Pancreas (tissue), 10 donors: ENCODE measurements around the gene ZNF668. TPM values are rescaled to one million over a fixed set of nuclear protein-coding genes. Genes with fewer than 3 reads are reported as not detected.

Source experiments
- ATAC-seq, 4 donors: fragments of 200-7000 bp; cut with Tn5 transposase; one replicate each; pipeline versions ENCODE4 v1.8.0 to v1.9.1; 2020; ENCODE audit warnings: mild to moderate bottlenecking in 4 of 4, moderate library complexity in 4 of 4
- DNase-seq, 6 donors: peaks; one replicate each; pipeline ENCODE4 v3.0.0-alpha.2; 2020
- FAIRE-seq: peaks from 2 replicates; lab custom pipeline; 2012; peaks lifted over from hg19 to GRCh38; lab: Jason Lieb, UNC
- H3K27ac ChIP-seq, 4 donors: fragments of 200-600 bp; sonication (generic); 1 replicate in 3 of 4; 2 replicates in 1 of 4; pipeline versions ENCODE4 v1.5.0 to v1.8.0; 2020
- H3K27me3 ChIP-seq, 4 donors: fragments of 200-600 bp; one replicate each; pipeline ENCODE4 v1.8.0; 2021
- H3K36me3 ChIP-seq, 3 donors: fragments of 200-600 bp; sonication (generic) in 1 of 3; one replicate each; pipeline versions ENCODE4 v1.5.0 to v1.8.0; 2020 to 2021
- H3K4me1 ChIP-seq, 3 donors: fragments of 200-600 bp; one replicate each; pipeline ENCODE4 v1.8.0; 2021
- H3K4me3 ChIP-seq, 4 donors: fragments of 200-600 bp; sonication (generic) in 2 of 4; one replicate each; pipeline versions ENCODE4 v1.5.0 to v1.8.0; 2020 to 2021
- H3K9me3 ChIP-seq, 4 donors: fragments of 200-600 bp; one replicate each; pipeline ENCODE4 v1.8.0; 2021
- WGBS, 2 donors: extraction: QIAGEN DNeasy Blood & Tissue Kit; methylation state at CpG; one replicate each; pipeline ENCODE4 v1.1.7; 2013; 5-methylcytosine and 5-hydroxymethylcytosine counted together
- intact Hi-C, 3 donors: fragments of 100-400 bp; cut with DNase I; formaldehyde crosslinking; loops; one replicate each; pipeline versions ENCODE4 v1.11.1 to v1.14.2; 2022
- polyA plus RNA-seq, 2 donors: library from polyadenylated mRNA; stranded (reverse); fragments of 200-250 nt; gene quantifications; one replicate each; pipeline ENCODE4 v1.2.3, GENCODE V29; 2013
- total RNA-seq, 6 donors: library from RNA; stranded (reverse); fragmentation: NEBNext Ultra II Directional in 4 of 6; extraction: Animal tissue kit (Norgen Biotek cat#: 25700) in 4 of 6; gene quantifications; one replicate each; pipeline versions ENCODE4 v1.2.1 to v1.2.4, GENCODE V29; 2021 to 2023
- TF ChIP-seq, protein P1 (sequence below), 4 donors: fragments of 200-600 bp; sonication (generic) in 3 of 4; IDR thresholded peaks; one replicate each; pipeline versions ENCODE4 v1.5.0 to v1.8.0; 2021; ENCODE audit warnings: antibody characterized with exemption in 4 of 4
- donor health status: healthy with polysubstance abuse.
- donor health status: DM: no; HTN: no; CAD: no; lungs with moderate emphysema.
- donor health status: DM: no; HTN: no; CAD: no.
- donor health status: control.
- donor health status: control.
- donor health status: Bipolar disorder and iron deficiency.
- donor health status: DM: yes; HTN: yes; CAD: no.
- donor health status: DM: no; HTN: no; CAD: no.
- donor health status: DM: no; HTN: no; CAD: no.
- donor health status: DM: yes; HTN: yes; CAD: no.

ZNF668 gene
- total and polyA plus RNA-seq, 8 donors, result 1.5 to 6.4 (median 3.6) TPM

DNA sequence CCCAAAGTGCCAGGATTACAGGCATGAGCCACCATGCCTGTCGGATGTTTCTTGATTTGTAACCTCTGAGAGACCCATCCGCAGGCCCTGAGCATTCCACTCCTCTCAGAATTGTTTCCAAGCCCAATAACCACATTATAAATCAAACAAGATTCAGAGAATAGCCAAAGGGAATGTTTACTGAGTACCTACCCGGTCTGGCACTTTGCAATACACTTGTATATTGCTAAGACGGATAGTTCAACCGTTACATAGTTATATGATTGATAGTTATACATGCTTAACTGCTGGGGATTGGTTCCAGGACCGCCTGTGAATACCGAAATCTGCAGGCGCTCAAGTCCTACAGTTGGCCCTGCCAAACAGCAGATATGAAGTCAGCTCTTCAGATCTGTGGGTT is 40.4 kb upstream of the ZNF668 start:
- ATAC-seq (no peak), DNase-seq (no peak), FAIRE-seq (no peak)
- H3K36me3 ChIP-seq, result peaks cover 0 to 30% (median 0%) of the 10 kb centered on the region in 3 donors
- no peaks in the 10 kb centered on the region for H3K27me3 ChIP-seq
- H3K9me3 ChIP-seq, result no peaks in the 10 kb centered on the region
- 77 to 81% methylated on average over 8 of the region's 8 CpGs for WGBS, 2 donors
- H3K27ac ChIP-seq, result peak overlapping the region in 2 of 4 donors; percentile 65 to 71
- peaks cover 20 to 37% (median 33%) of the 10 kb centered on the region in 3 donors for H3K4me1 ChIP-seq
- H3K4me3 ChIP-seq, result no peak overlapping the region
- TF ChIP-seq, protein P1, sequence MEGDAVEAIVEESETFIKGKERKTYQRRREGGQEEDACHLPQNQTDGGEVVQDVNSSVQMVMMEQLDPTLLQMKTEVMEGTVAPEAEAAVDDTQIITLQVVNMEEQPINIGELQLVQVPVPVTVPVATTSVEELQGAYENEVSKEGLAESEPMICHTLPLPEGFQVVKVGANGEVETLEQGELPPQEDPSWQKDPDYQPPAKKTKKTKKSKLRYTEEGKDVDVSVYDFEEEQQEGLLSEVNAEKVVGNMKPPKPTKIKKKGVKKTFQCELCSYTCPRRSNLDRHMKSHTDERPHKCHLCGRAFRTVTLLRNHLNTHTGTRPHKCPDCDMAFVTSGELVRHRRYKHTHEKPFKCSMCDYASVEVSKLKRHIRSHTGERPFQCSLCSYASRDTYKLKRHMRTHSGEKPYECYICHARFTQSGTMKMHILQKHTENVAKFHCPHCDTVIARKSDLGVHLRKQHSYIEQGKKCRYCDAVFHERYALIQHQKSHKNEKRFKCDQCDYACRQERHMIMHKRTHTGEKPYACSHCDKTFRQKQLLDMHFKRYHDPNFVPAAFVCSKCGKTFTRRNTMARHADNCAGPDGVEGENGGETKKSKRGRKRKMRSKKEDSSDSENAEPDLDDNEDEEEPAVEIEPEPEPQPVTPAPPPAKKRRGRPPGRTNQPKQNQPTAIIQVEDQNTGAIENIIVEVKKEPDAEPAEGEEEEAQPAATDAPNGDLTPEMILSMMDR (IDR thresholded peaks at IDR 0.05), result no peak
- intact Hi-C loops, result no loop called here

DNA sequence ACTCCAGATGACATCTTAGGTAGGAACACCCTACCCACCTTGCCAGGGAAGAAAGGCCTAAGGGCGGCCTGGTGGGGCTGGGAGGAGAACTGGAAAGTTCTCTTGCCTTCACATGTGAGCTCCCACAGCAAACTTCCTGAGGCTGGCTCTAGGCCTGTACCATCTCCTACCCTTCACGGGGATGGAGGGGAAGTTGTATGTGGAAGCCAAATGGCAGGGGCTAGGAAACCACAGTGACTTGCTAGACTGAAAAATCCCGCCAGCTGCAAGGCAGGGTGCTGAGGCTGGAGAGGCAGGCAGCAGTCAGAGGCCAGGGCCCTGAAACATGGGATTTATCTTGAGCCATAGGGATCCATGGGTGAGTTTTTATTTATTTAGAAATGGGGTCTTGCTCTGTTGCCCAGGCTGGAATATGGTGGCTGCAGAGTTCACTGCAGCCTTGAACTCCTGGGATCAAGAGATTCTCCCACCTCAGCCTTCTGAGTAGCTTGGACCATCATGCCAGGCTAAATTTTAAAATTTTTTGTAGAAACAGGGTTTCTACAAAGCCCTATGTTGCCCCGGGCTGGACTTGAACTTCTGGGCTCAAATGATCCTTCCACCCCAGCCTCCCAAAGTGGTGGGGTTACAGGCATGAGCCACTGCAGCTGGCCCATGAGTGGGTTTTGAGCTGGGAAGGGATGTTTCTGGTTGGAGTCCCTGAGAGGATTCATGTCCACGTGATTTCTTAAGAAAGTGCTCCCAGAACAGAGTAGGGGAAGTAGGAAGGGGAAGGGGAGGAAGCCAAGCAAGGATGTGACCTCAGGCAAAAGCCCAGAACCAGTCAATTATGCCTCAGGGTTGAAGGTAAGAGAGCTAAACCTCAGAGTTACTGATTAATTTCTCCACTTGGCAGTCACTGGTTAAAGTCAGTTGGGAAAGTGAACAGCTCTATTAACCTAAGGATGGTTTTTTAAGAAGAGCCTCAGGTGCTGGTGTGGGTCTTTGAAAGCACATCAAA is 39.4 kb upstream of the ZNF668 start:
- Histone ChIP-seq H3K27me3 (no peaks in the 10 kb centered on the region), H3K9me3 (no peaks in the 10 kb centered on the region), H3K27ac (peak overlapping the region; percentile 45 to 71 (median 58)), H3K4me1 (peaks cover 12 to 32% (median 27%) of the 10 kb centered on the region in 3 donors), H3K4me3 (peak overlapping the region in 1 of 4 donors; percentile 2), H3K36me3 (peaks cover 0 to 31% (median 0%) of the 10 kb centered on the region in 3 donors)
- WGBS, 2 donors, result 61 to 67% methylated on average over 5 of the region's 5 CpGs
- intact Hi-C loops, result no loop called here
- peak in 2 of 4 donors; percentile 1 to 2 for ATAC-seq
- TF ChIP-seq, protein P1 (IDR thresholded peaks at IDR 0.05), result no peak
- no peak for FAIRE-seq
- peak in 1 of 6 donors; percentile 50 for DNase-seq

DNA sequence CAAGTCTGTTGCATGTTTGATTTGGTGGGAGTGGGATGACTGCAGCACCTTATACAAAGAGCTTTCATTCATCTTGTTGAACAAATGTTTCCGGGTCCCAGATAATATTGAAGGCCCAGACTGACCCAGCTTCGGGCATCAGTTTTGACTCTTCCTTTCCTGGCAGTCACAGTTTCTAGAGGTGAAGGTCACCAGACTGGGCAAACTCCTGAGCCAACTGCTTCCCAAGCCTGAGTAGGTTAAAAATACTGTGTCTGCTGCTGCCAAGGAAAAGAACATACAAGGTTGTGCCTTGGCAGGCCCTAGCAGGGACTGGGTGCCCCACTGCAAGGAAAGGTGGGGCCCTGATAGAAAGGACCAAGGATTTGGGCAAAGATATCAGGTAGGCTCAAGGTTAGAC is 38.7 kb upstream of the ZNF668 start:
- peaks cover 10 to 35% (median 23%) of the 10 kb centered on the region in 3 donors for H3K4me1 ChIP-seq
- intact Hi-C loops, result no loop called here
- ATAC-seq (no peak), FAIRE-seq (no peak), DNase-seq (no peak)
- no peaks in the 10 kb centered on the region for H3K9me3 ChIP-seq
- H3K36me3 ChIP-seq, result peaks cover 0 to 31% (median 0%) of the 10 kb centered on the region in 3 donors
- no peak overlapping the region for H3K4me3 ChIP-seq
- WGBS, 2 donors, result 27 to 52% methylated on average over 2 of the region's 2 CpGs
- no peaks in the 10 kb centered on the region for H3K27me3 ChIP-seq
- H3K27ac ChIP-seq, result peak overlapping the region in 3 of 4 donors; percentile 52 to 71 (median 65)
- TF ChIP-seq, protein P1 (IDR thresholded peaks at IDR 0.05), result no peak

DNA sequence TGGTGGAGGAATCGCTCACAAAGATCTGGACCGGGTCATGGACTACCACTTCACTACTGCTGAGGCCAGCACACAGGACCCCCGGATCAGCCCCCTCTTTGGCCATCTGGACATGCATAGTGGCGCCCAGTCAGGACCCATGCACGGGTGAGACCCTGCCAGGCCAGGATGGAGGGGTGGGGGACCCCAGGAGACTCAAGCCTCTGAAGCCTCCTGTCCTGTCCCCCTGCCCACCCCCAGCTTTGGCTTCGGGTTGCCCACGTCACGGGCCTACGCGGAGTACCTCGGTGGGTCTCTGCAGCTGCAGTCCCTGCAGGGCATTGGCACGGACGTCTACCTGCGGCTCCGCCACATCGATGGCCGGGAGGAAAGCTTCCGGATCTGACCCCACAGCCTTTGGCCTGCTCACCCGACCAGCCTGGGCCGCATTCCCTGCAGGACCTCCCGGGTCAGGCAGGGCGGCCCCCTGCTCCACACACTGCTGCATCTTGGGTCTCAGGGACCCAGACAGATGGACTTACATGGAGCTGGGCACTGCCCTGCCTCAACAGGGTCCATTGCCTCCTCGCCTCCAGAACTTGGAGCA is 37.9 kb upstream of the ZNF668 start:
- 89 to 94% methylated on average over 23 of the region's 23 CpGs for WGBS, 2 donors
- Histone ChIP-seq H3K36me3 (peaks cover 0 to 31% (median 0%) of the 10 kb centered on the region in 3 donors), H3K27me3 (no peaks in the 10 kb centered on the region), H3K4me1 (peaks cover 10 to 35% (median 23%) of the 10 kb centered on the region in 3 donors), H3K27ac (no peak overlapping the region), H3K4me3 (no peak overlapping the region), H3K9me3 (no peaks in the 10 kb centered on the region)
- intact Hi-C loops, result no loop called here
- TF ChIP-seq, protein P1 (IDR thresholded peaks at IDR 0.05), result no peak
- no peak for FAIRE-seq
- ATAC-seq, result no peak
- peak in 2 of 6 donors; percentile 38 to 55 for DNase-seq
